HG03196 (cell line): ENCODE measurements around the gene PTPRF.

Experiments
- ATAC-seq: cut with Tn5 transposase; IDR thresholded peaks from one replicate; pipeline ENCODE4 v1.9.1; 2021; ENCODE audit not compliant: unreplicated experiment

Gene PTPRF

GRCh38 chr1:43600033-43601020 is 69.6 kb downstream of the PTPRF start:
- ATAC-seq = no peak

GRCh38 chr1:43602990-43603389 is 72.3 kb downstream of the PTPRF start:
- ATAC-seq = no peak

GRCh38 chr1:43604192-43604591 is 73.5 kb downstream of the PTPRF start:
- no peak for ATAC-seq

GRCh38 chr1:43605157-43605556 is 74.5 kb downstream of the PTPRF start:
- ATAC-seq = no peak

DNA sequence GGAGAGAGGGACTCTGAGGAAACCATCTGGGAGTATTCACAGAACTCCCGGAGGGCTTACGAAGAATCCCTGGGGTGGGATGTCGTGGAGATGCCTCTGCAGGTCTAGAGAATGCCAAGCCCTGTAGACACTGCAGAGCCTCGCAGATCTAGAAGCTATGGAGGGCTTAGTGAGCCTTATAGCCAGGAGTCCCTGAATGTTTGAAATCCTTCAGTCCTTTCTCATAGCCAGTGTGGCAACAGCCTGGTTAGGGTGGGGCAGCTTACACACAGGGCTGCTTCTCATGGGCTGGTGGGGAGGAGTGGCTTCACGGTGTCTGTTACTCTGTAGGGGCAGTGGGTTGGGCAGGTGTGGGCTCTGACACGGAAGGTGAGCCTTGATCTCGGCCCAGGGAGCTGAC is 75.1 kb downstream of the PTPRF start:
- ATAC-seq = no peak

DNA sequence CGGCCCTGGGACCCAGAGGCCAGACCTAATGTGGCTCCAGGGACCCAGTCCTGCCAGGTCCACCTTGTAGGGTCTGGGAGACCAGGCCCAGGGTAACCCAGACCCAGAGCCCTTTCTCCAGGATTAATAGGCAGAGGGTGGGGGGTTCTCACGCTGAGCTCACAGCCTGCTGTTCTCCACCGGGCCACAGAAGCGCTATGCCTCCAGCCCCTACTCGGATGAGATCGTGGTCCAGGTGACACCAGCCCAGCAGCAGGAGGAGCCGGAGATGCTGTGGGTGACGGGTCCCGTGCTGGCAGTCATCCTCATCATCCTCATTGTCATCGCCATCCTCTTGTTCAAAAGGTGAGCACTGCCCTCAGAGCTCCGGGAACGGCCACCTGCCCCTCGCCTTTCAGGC is 75.9 kb downstream of the PTPRF start:
- no peak for ATAC-seq

- no peak for ATAC-seq
Observed at GRCh38 chr1:43608827-43609226, 78.1 kb downstream of the PTPRF start.

DNA sequence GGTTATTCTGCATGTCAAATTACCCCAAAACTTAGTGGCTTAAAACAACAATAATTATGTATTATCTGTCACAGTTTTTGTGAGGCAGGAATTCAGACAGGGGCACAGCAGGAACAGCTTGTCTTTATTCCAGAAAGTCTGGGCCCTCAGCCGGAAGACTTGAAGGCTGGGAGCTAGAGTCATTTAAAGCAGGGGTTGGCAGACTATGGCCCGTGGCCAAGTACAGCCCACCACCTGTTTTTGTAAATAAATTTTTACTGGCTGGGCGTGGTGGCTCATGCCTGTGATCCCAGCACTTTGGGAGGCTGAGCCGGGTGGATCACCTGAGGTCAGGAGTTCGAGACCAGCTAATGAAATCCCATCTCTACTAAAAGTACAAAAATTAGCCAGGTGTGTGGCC is 79.7 kb downstream of the PTPRF start:
- ATAC-seq = no peak

- ATAC-seq = no peak
Observed at GRCh38 chr1:43611950-43612349, 81.3 kb downstream of the PTPRF start.

- ATAC-seq = no peak
Observed at GRCh38 chr1:43612406-43612805, 81.7 kb downstream of the PTPRF start.

DNA sequence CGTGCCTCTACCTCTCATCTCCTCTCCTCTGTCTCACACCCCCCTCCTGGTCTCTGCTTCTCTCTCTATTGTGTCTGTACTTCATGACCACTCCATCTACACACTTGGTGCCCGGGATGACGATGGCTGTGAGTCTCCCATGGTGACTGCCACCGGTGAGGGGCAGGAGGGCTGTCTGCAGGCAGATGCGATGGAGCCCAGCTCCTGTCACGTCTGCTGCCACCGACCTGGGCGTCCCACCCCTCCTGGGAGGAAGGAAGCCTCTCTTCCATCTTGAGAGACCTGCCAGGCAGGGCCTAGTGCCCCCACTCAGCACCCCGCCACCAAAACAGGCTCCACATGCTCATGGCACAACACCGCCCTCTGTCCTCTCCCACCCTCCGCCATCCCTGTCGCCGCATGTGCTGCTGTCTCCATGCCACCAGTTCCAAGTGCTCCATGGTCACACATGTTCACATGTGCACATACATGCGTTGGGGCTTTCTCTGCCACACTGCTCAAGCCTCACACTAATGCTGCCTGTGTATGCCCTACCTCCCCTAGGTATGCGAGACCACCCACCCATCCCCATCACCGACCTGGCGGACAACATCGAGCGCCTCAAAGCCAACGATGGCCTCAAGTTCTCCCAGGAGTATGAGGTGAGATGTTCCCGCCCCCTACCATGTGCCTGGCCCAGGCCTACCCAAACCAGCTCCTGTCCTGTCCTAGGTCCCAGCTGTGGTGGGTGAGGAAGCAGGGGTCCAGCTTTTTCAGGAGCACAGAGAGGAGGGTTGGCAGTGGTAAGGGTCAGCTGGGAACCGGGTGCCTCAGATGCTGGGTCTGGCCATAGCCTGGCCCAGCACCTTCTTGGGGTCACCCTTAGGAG is 82.6 kb downstream of the PTPRF start:
- no peak for ATAC-seq

- no peak for ATAC-seq
Observed at GRCh38 chr1:43614211-43614610, 83.5 kb downstream of the PTPRF start.

GRCh38 chr1:43614891-43615290 is 84.2 kb downstream of the PTPRF start:
- no peak for ATAC-seq

DNA sequence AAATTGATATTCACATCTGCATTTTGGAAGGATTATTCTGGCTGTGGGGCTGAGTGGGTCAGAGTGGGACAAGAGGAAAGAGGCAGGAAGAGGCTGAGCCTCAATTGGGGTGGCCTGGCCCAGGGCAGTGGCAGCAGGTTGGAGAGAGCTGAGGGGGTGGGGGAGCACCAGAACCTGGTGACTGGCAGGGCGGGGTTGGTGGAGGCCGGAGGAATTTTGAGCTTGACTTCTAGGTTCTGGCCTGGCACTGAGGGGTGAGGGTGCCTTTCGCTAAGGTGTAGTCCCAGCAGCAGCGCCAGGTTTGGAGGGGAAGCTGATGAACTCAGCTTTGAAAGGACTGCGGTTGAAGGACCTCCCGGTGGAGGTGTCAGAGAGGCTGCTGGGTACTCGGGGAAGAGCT is 85.7 kb downstream of the PTPRF start:
- no peak for ATAC-seq

DNA sequence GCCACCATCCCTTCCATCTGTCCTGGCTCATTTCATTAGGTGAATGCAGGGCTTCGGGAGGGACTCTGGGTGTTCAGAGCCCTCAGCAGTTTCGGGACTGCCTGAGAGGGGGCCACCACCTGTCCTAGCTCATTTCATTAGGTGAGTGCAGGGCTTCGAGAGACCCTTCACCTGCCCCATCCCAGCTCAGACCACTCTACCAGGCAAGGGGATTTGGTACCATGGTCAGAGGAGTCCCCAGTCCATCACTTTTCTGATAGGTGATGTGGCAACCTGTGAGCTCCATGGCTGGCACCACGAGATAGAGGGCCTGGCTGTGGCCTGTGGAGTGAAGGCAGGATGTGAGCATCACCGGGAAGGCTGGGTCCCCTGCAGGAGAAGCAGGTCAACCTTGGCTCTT is 86.3 kb downstream of the PTPRF start:
- ATAC-seq = no peak

DNA sequence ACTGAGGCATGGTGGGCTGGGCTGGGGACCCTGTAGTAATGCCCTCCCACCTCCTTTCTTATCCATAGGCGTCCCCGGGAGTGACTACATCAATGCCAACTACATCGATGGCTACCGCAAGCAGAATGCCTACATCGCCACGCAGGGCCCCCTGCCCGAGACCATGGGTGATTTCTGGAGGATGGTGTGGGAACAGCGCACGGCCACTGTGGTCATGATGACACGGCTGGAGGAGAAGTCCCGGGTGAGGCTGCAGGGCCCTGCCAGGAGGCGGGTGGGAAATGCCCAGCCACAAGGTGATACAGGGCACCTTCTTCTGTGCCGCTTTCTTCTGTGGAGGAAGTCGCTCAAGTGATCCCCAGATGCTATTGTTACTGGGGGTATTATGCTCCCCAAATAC is 87.0 kb downstream of the PTPRF start:
- no peak for ATAC-seq

GRCh38 chr1:43618521-43619313 is 88.0 kb downstream of the PTPRF start:
- ATAC-seq = no peak

DNA sequence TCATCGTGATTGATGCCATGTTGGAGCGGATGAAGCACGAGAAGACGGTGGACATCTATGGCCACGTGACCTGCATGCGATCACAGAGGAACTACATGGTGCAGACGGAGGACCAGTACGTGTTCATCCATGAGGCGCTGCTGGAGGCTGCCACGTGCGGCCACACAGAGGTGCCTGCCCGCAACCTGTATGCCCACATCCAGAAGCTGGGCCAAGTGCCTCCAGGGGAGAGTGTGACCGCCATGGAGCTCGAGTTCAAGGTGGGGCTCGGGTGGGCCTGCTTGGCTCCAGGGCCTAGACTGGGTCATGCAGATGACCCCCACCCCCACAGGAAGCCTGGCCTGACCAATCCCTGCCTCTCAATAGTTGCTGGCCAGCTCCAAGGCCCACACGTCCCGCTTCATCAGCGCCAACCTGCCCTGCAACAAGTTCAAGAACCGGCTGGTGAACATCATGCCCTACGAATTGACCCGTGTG is 88.7 kb downstream of the PTPRF start:
- no peak for ATAC-seq

GRCh38 chr1:43619996-43620920 is 89.6 kb downstream of the PTPRF start:
- no peak for ATAC-seq

DNA sequence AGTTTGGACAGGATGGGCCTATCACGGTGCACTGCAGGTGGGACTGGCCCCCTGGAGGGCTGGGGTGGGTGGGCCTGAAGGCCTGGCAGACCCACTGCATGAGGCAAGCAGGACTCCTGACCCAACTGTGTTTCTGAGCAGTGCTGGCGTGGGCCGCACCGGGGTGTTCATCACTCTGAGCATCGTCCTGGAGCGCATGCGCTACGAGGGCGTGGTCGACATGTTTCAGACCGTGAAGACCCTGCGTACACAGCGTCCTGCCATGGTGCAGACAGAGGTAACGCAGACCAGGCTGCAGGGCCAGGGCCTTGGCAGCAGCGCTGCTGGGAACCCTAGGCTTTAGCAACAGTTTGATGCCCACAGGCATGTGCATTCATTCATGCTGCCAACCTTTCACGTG is 90.3 kb downstream of the PTPRF start:
- ATAC-seq = no peak
